Measurements from ENCODE around the gene GALNTL6. TPM values are rescaled to one million over a fixed set of nuclear protein-coding genes. Genes with fewer than 3 reads are reported as not detected.

The GALNTL6 gene
- total RNA-seq, 1 donor from 2014 or later, result 1.7 TPM

GRCh38 chr4:172220679-172221078 lies 407.5 kb downstream of the GALNTL6 start:
- no peaks in the 10 kb centered on the region for H3K36me3 Mint-ChIP-seq
- TF ChIP-seq CTCF (conservative IDR thresholded peaks at IDR 0.05), result no peak
- DNase-seq (ENCODE audit: extremely low spot score, unreplicated experiment), result no peak
- no peak overlapping the region for H3K27ac Mint-ChIP-seq
- H3K27me3 Mint-ChIP-seq, result no peaks in the 10 kb centered on the region
- H3K9me3 Mint-ChIP-seq, result no peaks in the 10 kb centered on the region
- no peaks in the 10 kb centered on the region for H3K4me1 Mint-ChIP-seq (ENCODE audit: unreplicated experiment)
- no peak overlapping the region for H3K4me3 Mint-ChIP-seq

GRCh38 chr4:172225457-172225856 lies 412.3 kb downstream of the GALNTL6 start:
- no peak for TF ChIP-seq CTCF (conservative IDR thresholded peaks at IDR 0.05)
- no peak for DNase-seq (ENCODE audit: extremely low spot score, unreplicated experiment)
- Mint-ChIP-seq H3K27ac (no peak overlapping the region), H3K4me1 (ENCODE audit: unreplicated experiment) (no peaks in the 10 kb centered on the region), H3K36me3 (no peaks in the 10 kb centered on the region), H3K4me3 (no peak overlapping the region), H3K9me3 (no peaks in the 10 kb centered on the region), H3K27me3 (no peaks in the 10 kb centered on the region)

- Mint-ChIP-seq H3K4me1 (ENCODE audit: unreplicated experiment) (no peaks in the 10 kb centered on the region), H3K36me3 (no peaks in the 10 kb centered on the region), H3K27me3 (no peaks in the 10 kb centered on the region), H3K27ac (no peak overlapping the region), H3K4me3 (no peak overlapping the region), H3K9me3 (no peaks in the 10 kb centered on the region)
- no peak for TF ChIP-seq CTCF (conservative IDR thresholded peaks at IDR 0.05)
- DNase-seq (ENCODE audit: extremely low spot score, unreplicated experiment), result no peak
Observed at GRCh38 chr4:172232966-172233365, 419.8 kb downstream of the GALNTL6 start.

GRCh38 chr4:172243551-172243950 lies 430.3 kb downstream of the GALNTL6 start:
- DNase-seq (ENCODE audit: extremely low spot score, unreplicated experiment), result no peak
- no peaks in the 10 kb centered on the region for H3K4me1 Mint-ChIP-seq (ENCODE audit: unreplicated experiment)
- H3K27ac Mint-ChIP-seq, result no peak overlapping the region
- no peaks in the 10 kb centered on the region for H3K9me3 Mint-ChIP-seq
- no peaks in the 10 kb centered on the region for H3K27me3 Mint-ChIP-seq
- H3K4me3 Mint-ChIP-seq, result no peak overlapping the region
- TF ChIP-seq CTCF (conservative IDR thresholded peaks at IDR 0.05), result no peak
- no peaks in the 10 kb centered on the region for H3K36me3 Mint-ChIP-seq

- Mint-ChIP-seq H3K9me3 (no peaks in the 10 kb centered on the region), H3K27ac (no peak overlapping the region), H3K4me1 (ENCODE audit: unreplicated experiment) (no peaks in the 10 kb centered on the region), H3K27me3 (no peaks in the 10 kb centered on the region), H3K4me3 (no peak overlapping the region), H3K36me3 (no peaks in the 10 kb centered on the region)
- DNase-seq (ENCODE audit: extremely low spot score, unreplicated experiment), result no peak
- no peak for TF ChIP-seq CTCF (conservative IDR thresholded peaks at IDR 0.05)
Observed at GRCh38 chr4:172245516-172245915, 432.3 kb downstream of the GALNTL6 start.

GRCh38 chr4:172253409-172253808 lies 440.2 kb downstream of the GALNTL6 start:
- no peak for TF ChIP-seq CTCF (conservative IDR thresholded peaks at IDR 0.05)
- DNase-seq (ENCODE audit: extremely low spot score, unreplicated experiment), result no peak
- Mint-ChIP-seq H3K27ac (no peak overlapping the region), H3K4me3 (no peak overlapping the region), H3K27me3 (peaks cover 15% of the 10 kb centered on the region), H3K9me3 (no peaks in the 10 kb centered on the region), H3K4me1 (ENCODE audit: unreplicated experiment) (no peaks in the 10 kb centered on the region), H3K36me3 (no peaks in the 10 kb centered on the region)
